Activated naive CD4-positive, alpha-beta T cell (primary cell): ENCODE measurements around the gene GATAD2A.
A peak's percentile ranks its signal among the peaks of the same experiment; 100 is the strongest.

Source experiments
- DNase-seq, 4 experiments: peaks; one replicate each; lab custom pipeline; 2025; lab: John Stamatoyannopoulos, UW

The GATAD2A gene

GRCh38 chr19:19543640-19544039, 138.2 kb downstream of the GATAD2A start:
- no peak for DNase-seq

DNA sequence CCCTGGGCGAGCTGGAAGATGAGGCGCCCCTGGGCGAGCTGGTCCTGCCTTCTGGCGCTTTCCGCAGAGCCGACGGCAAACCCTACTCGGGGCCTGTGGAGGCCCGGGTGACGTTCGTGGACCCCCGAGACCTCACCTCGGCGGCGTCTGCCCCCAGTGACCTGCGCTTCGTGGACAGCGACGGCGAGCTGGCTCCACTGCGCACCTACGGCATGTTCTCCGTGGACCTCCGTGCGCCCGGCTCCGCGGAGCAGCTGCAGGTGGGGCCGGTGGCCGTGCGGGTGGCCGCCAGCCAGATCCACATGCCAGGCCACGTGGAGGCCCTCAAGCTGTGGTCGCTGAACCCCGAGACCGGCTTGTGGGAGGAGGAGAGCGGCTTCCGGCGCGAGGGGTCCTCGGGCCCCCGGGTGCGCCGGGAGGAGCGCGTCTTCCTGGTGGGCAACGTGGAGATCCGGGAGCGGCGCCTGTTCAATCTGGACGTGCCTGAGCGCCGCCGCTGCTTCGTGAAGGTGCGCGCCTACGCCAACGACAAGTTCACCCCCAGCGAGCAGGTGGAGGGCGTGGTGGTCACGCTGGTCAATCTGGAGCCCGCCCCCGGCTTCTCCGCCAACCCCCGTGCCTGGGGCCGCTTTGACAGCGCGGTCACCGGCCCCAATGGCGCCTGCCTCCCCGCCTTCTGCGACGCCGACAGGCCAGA, 138.9 kb downstream of the GATAD2A start:
- no peak for DNase-seq

GRCh38 chr19:19544954-19545591, 139.6 kb downstream of the GATAD2A start:
- no peak for DNase-seq

GRCh38 chr19:19545707-19546106, 140.2 kb downstream of the GATAD2A start:
- no peak for DNase-seq

GRCh38 chr19:19546751-19547162, 141.3 kb downstream of the GATAD2A start:
- no peak for DNase-seq

- DNase-seq: no peak
Measured at GRCh38 chr19:19547674-19548336, 142.3 kb downstream of the GATAD2A start.

GRCh38 chr19:19548915-19549759, 143.7 kb downstream of the GATAD2A start:
- no peak for DNase-seq

DNA sequence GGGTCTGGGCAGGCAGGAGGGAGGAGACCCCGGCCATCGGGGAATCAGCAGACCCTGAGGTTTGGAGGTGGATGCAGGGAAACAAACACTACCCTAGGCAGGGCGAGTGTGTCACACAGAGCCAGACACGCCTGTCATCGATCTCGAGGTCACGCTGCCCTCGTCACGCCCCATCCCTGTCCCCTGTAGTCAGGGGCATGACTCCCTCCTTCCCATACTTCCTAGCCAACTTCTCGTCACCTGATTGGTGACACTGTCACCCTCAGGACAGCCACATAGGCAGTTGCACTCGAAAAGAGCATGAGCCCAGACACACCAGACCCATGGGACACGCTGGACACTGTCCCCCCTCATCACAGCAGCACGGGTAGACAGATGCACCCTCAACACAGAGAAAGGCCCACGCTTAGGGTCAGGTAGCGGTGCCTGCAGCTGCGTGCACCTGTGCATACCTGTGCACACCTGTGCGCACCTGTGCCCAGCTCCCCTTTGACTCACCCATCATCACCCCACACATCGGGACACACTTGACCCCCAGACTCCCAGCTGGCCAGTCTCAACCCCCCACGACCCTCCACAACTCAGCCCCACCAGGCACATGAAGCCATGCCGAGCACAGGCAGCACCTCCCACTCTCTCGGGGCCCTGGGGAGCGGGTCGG, 144.5 kb downstream of the GATAD2A start:
- no peak for DNase-seq

DNA sequence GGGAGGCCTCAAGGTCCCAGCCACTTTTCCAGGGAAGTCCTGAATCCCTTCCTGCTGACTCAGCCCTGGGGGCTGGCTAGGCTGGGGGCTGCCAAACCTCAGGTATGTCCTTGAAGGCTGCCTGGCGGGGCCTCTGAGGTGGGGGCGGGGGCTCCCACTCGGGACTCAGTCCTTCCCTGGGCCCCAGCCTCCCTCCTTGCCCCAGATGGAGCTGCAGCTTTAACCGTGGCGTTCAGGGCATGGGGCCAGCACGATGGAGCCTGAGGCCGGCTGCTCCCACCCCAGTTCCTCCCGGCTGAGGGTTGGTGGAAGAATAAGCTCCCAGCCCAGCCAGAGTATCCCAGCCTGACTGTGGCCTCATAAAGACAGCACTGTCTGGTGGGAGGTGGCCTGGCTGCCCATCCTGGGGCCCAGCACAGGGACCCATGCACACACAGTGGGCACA, 145.0 kb downstream of the GATAD2A start:
- no peak for DNase-seq

DNA sequence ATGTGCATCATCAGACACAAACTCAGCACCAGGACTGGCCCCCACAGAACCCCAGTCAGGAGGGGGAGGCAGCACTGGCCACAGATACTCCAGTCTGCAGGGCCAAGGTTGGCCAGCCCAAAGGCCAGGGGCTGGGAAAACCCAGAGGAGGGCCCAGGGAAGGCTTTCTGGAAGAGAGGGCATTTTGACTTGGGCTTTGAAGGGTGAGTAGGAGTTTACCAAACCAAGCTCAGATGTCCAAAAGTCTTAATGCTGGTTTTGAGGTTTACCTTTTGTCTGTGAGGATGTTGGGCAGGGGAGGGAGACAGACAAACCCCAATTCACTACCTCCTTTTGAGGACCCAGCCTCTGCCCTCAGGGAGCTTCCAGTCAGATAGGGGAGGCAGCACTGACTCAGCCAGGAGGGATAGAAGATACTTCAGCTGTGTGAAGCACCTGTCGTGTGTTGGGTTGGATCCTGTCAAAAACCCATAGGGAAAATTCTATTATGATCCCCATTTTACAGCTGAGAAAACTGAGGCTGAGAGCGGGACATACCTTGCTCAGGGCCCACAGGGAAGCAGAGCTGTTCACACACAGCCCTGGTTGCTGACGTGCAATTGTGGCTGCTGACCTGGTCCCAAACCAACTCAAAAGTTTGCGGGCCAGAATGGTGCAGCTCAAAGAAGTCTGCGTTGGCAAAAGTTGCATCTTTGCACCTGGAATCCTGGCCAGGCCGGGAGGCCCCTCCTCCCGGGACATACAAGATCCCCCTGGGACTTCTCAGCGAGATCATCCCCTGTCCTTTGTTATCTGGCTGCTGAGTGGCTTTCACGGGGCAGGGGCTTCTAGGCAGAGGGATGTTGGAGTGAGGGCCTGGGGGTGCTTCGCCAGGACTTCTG, 145.7 kb downstream of the GATAD2A start:
- DNase-seq: no peak

DNA sequence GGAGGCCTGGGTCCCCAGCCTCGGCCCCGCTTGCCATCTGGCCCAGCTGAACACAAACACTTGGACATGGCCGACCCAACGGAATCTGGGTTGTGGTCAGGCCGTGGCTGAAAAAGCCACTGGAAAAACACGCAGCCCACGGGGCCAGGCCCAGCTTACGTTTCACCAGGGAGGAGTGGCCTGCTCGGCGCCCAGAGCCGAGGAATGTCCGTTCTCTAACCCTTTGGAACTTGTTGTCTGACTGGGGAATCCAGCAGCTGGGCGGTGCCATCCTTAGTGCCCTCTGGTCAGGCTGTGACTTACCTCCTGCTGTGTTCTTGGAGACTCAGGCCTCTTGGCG, 146.3 kb downstream of the GATAD2A start:
- no peak for DNase-seq

- DNase-seq: peak in 1 of 4 experiments; percentile 11
Measured at GRCh38 chr19:19552798-19553197, 147.3 kb downstream of the GATAD2A start.

DNA sequence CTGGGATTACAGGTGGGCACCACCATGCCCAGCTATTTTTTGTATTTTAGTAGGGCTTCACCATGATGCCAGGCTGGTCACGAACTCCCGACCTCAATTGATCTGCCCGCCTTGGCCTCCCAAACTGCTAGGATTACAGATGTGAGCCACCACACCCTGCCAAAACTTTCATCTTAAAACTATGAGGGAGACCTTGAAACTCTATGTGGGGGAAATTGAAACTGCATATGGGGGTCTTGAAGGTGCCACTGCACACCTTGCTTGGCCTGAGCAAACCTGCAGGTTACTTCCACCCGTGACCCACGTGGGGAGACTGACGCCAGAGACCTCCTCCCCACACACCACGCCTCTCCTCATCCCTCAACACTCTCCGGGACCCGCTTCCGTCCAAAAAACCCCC, 148.2 kb downstream of the GATAD2A start:
- no peak for DNase-seq

GRCh38 chr19:19554074-19555023, 148.9 kb downstream of the GATAD2A start:
- DNase-seq: peak; percentile 21 to 40 (median 34)

DNA sequence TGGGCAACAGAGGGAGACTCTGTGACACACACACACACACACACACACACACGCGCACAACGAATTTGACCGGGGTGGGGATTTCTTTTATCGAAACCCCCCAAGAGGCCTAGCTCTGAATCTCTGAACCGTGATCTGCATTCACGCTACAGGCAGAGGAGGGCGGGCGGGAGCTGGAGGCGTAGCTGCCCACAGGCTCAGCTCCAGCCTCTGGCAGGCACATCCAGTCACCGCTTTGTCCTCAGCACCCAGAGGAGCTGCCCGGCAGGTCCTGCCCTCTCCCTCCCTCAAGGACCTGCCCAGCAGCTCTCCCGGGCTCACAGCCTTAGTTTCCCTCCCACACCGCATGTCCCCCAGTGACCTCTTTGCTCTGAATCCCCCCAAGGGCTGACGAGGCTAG, 152.6 kb downstream of the GATAD2A start:
- no peak for DNase-seq
